HepG2 (cell line): ENCODE data around the gene SUSD2. TPM values are rescaled to one million over a fixed set of nuclear protein-coding genes. Genes with fewer than 3 reads are reported as not detected.
A peak's percentile ranks its signal among the peaks of the same experiment; 100 is the strongest.

Experiments
- FIP1L1 ChIP-seq: fragments of 200-400 bp; formaldehyde crosslinking; IDR thresholded peaks from 2 replicates; pipeline ENCODE4 v1.6.1; 2018; ENCODE audit warnings: low read depth, mild to moderate bottlenecking, low read length, moderate library complexity, borderline replicate concordance; ENCODE audit not compliant: insufficient read depth
- GABPA ChIP-seq, 2 experiments: IDR thresholded peaks; 2 replicates each; pipeline ENCODE4 v1.6.1; 2011 to 2016; ENCODE audit warnings: low read depth in 2 of 2, low read length in 1 of 2, missing biosample characterization in 1 of 2, missing genetic modification characterization in 1 of 2
- HDAC2 ChIP-seq: sonication (generic); formaldehyde crosslinking; IDR thresholded peaks from 2 replicates; pipeline ENCODE4 v1.4.0; 2020; ENCODE audit warnings: missing genetic modification reagents
- KIAA2018 ChIP-seq: sonication (generic); formaldehyde crosslinking; IDR thresholded peaks from 2 replicates; pipeline ENCODE4 v1.5.0; 2020; ENCODE audit warnings: mild to moderate bottlenecking, missing genetic modification reagents, borderline replicate concordance
- MAFF ChIP-seq: IDR thresholded peaks from 2 replicates; pipeline ENCODE4 v1.6.1; 2011; ENCODE audit warnings: low read depth, low read length, improper control_type of control experiment
- SP140L ChIP-seq: sonication (generic); formaldehyde crosslinking; IDR thresholded peaks from 2 replicates; pipeline ENCODE4 v1.4.0; 2020; ENCODE audit warnings: missing genetic modification reagents, borderline replicate concordance
- TFE3 ChIP-seq: IDR thresholded peaks from 2 replicates; pipeline ENCODE4 v1.6.1; 2016
- THAP11 ChIP-seq: IDR thresholded peaks from 2 replicates; pipeline ENCODE4 v1.6.1; 2016; ENCODE audit warnings: missing biosample characterization, missing genetic modification reagents
- ZKSCAN8 ChIP-seq: IDR thresholded peaks from 2 replicates; pipeline ENCODE4 v1.6.1; 2016; ENCODE audit warnings: borderline replicate concordance, missing genetic modification reagents, missing compliant biosample characterization
- polyA plus RNA-seq, 8 experiments: library from polyadenylated mRNA; depleted of rRNA in 3 of 8; stranded (reverse) in 7 of 8; unstranded in 1 of 8; fragments of >200 nt; fragmentation: Illumina TruSeq in 4 of 8; extraction: Trizol in 4 of 8; gene quantifications; 2 replicates each; pipeline versions ENCODE4 v1.2.1 to v1.2.3, GENCODE V29; 2011 to 2016; ENCODE audit warnings: low read depth in 4 of 8, missing spikeins in 1 of 8, mixed read lengths in 1 of 8; ENCODE audit not compliant: insufficient read depth in 1 of 8
- total RNA-seq, 5 experiments: library from RNA; depleted of rRNA; stranded (reverse); fragments of >200 nt; fragmentation: Illumina TruSeq; extraction: Trizol; gene quantifications; 2 replicates each; pipeline ENCODE4 v1.2.3, GENCODE V29; 2016; ENCODE audit warnings: low read depth in 1 of 5
- TF ChIP-seq, protein P1 (sequence below): sonication (generic); formaldehyde crosslinking; IDR thresholded peaks from 2 replicates; pipeline ENCODE4 v1.4.0; 2020; ENCODE audit warnings: missing genetic modification reagents, borderline replicate concordance
- TF ChIP-seq, protein P2 (sequence below): sonication (generic); formaldehyde crosslinking; IDR thresholded peaks from 2 replicates; pipeline ENCODE4 v1.4.0; 2020; ENCODE audit warnings: low read depth, missing genetic modification reagents

Gene SUSD2
- total and polyA plus RNA-seq, 2 of the 13 experiments (the other 11 are each of a cell fraction or from before 2014, with no cell fraction given), result 2.1 to 11.0 TPM

DNA sequence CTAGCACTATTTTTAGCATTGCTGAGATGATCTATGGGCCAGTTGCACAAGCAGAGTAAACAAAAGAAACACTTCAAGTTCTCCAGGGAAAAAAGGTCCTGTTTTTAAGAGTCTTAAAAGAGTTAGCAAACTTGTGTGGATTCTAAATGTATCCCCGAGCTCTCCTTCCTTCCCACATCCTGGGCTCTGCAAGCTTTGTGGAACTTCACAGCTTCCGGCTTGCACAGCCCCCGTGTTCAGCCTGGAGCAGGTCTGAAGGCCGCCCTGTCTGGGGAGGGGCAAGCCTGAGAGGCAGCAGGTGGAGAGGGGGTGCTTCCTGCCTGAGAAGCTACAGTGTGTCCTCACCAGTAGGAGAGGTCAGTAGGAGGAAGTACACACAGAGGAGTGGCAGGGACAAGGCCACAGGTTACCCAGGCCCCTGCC lies 35.1 kb upstream of the SUSD2 start (continued):
- TF ChIP-seq, protein P1, sequence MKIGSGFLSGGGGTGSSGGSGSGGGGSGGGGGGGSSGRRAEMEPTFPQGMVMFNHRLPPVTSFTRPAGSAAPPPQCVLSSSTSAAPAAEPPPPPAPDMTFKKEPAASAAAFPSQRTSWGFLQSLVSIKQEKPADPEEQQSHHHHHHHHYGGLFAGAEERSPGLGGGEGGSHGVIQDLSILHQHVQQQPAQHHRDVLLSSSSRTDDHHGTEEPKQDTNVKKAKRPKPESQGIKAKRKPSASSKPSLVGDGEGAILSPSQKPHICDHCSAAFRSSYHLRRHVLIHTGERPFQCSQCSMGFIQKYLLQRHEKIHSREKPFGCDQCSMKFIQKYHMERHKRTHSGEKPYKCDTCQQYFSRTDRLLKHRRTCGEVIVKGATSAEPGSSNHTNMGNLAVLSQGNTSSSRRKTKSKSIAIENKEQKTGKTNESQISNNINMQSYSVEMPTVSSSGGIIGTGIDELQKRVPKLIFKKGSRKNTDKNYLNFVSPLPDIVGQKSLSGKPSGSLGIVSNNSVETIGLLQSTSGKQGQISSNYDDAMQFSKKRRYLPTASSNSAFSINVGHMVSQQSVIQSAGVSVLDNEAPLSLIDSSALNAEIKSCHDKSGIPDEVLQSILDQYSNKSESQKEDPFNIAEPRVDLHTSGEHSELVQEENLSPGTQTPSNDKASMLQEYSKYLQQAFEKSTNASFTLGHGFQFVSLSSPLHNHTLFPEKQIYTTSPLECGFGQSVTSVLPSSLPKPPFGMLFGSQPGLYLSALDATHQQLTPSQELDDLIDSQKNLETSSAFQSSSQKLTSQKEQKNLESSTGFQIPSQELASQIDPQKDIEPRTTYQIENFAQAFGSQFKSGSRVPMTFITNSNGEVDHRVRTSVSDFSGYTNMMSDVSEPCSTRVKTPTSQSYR (CRISPR knock-in tag), result peak; percentile 68; the same call in 1 of the 2 replicates
- TF ChIP-seq TFE3 (0 out of 2 replicates have a peak, but pooled peaks have one; percentile 23), THAP11 (CRISPR knock-in tag) (peak; percentile 34; the same call in 1 of the 2 replicates), HDAC2 (CRISPR knock-in tag) (peak; percentile 71), MAFF (peak; percentile 48), FIP1L1 (no peak), ZKSCAN8 (CRISPR knock-in tag) (0 out of 2 replicates have a peak, but pooled peaks have one; percentile 53), GABPA (IDR thresholded peaks at IDR 0.05; ENCODE audit: low read depth, low read length) (peak; percentile 42), GABPA (CRISPR knock-in tag; IDR thresholded peaks at IDR 0.05; ENCODE audit: low read depth) (peak; percentile 82), SP140L (CRISPR knock-in tag) (no peak), KIAA2018 (no peak)
- TF ChIP-seq, protein P2, sequence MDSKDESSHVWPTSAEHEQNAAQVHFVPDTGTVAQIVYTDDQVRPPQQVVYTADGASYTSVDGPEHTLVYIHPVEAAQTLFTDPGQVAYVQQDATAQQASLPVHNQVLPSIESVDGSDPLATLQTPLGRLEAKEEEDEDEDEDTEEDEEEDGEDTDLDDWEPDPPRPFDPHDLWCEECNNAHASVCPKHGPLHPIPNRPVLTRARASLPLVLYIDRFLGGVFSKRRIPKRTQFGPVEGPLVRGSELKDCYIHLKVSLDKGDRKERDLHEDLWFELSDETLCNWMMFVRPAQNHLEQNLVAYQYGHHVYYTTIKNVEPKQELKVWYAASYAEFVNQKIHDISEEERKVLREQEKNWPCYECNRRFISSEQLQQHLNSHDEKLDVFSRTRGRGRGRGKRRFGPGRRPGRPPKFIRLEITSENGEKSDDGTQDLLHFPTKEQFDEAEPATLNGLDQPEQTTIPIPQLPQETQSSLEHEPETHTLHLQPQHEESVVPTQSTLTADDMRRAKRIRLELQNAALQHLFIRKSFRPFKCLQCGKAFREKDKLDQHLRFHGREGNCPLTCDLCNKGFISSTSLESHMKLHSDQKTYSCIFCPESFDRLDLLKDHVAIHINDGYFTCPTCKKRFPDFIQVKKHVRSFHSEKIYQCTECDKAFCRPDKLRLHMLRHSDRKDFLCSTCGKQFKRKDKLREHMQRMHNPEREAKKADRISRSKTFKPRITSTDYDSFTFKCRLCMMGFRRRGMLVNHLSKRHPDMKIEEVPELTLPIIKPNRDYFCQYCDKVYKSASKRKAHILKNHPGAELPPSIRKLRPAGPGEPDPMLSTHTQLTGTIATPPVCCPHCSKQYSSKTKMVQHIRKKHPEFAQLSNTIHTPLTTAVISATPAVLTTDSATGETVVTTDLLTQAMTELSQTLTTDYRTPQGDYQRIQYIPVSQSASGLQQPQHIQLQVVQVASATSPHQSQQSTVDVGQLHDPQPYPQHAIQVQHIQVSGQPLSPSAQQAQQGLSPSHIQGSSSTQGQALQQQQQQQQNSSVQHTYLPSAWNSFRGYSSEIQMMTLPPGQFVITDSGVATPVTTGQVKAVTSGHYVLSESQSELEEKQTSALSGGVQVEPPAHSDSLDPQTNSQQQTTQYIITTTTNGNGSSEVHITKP (CRISPR knock-in tag), result 0 out of 2 replicates have a peak, but pooled peaks have one; percentile 42
